Activated CD4-positive, alpha-beta memory T cell treated with anti-CD3 and anti-CD28 coated beads for 36 hours (primary cell): ENCODE data around the gene LAMC2. TPM values are rescaled to one million over a fixed set of nuclear protein-coding genes. Genes with fewer than 3 reads are reported as not detected.
"Not testable (repeated sequence)": the region's sequence is repeated elsewhere in the genome, so short reads cannot be mapped to it uniquely, and the experiment has no call there.

Source experiments
- CTCF ChIA-PET: fragments of 350-600 bp; sonication (Branson Sonifier 250); formaldehyde crosslinking; loops from one replicate; lab custom pipeline; 2021; ENCODE audit warnings: antibody characterized with exemption, inconsistent platforms; lab: Charles Lee
- POLR2A ChIA-PET: fragments of 350-600 bp; sonication (Branson Sonifier 250); formaldehyde crosslinking; loops from one replicate; lab custom pipeline; 2021; ENCODE audit warnings: antibody characterized with exemption; lab: Charles Lee
- DNase-seq: peaks from one replicate; pipeline ENCODE4 v3.0.0-alpha.2; 2020
- H3K27ac Mint-ChIP-seq: one replicate; pipeline ENCODE4 v1.8.0; 2021; ENCODE audit warnings: mixed read lengths
- H3K27me3 Mint-ChIP-seq: one replicate; pipeline ENCODE4 v1.8.0; 2021; ENCODE audit warnings: mixed read lengths
- H3K36me3 Mint-ChIP-seq: one replicate; pipeline ENCODE4 v1.8.0; 2021; ENCODE audit warnings: mixed read lengths
- H3K4me1 Mint-ChIP-seq: one replicate; pipeline ENCODE4 v1.8.0; 2021; ENCODE audit warnings: low read depth, mixed read lengths
- H3K4me3 Mint-ChIP-seq: one replicate; pipeline ENCODE4 v1.8.0; 2021; ENCODE audit warnings: mild to moderate bottlenecking, mixed read lengths
- H3K9me3 Mint-ChIP-seq: one replicate; pipeline ENCODE4 v1.8.0; 2021; ENCODE audit warnings: mixed read lengths
- intact Hi-C: fragments of 100-400 bp; cut with micrococcal nuclease; formaldehyde crosslinking; loops from one replicate; pipeline ENCODE4 v1.15.1; 2023
- total RNA-seq, 2 experiments: library from RNA; stranded (reverse); gene quantifications; one replicate each; pipeline ENCODE4 v1.2.3, GENCODE V29; 2021

LAMC2 gene
- total RNA-seq, 2 experiments from 2014 or later, result not detected

DNA sequence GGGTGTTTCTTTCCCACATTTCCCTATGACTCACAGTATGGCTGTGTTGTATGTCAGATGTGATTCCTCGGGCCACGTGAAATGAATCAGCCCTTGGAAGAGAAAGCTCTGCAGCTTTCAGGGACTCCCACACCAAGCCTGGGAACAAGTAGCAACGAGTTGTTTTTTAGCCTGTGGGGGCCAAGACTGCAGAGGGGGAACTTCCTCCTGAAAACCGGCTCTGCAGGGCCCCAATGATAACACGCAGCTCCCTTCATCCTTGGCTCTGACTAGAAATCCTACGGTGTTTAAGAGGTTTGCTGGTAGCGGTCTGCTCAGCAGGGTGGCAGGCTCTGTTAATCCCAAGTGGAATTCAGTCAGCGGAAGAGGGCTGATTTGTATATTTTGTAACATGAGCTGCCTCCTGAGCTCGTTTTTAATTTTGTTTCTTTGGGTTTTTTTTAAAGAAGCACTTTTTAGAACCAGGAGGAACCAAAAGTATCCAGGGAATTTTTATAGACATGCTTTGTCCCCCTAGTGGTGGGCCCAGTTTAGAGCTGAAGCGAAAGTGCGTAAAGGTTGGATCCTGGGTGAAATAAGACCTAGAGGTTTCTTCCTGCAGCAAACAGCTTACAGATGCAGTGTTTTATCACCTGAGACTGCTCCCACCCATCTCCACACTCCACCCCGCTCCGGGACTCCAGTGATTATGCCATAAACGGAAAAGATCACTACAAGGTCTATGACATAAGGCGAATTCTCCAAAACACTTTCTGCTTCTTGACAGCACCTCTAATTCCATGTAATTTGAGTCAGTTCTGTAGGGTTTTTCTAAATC, 48.8 kb downstream of the LAMC2 start:
- no peak overlapping the region for H3K27ac Mint-ChIP-seq
- H3K36me3 Mint-ChIP-seq, result no peaks in the 10 kb centered on the region
- no peak overlapping the region for H3K4me3 Mint-ChIP-seq
- ChIA-PET CTCF (interaction anchor here (0.7 to 1.4 kb wide), 2 partner anchors 17 to 189 kb away, joined by 3 to 4 read pairs; no protein-coding TSS in a partner anchor), POLR2A (no interaction called here)
- no peaks in the 10 kb centered on the region for H3K4me1 Mint-ChIP-seq
- H3K27me3 Mint-ChIP-seq, result peaks cover 2% of the 10 kb centered on the region
- DNase-seq, result no peak
- intact Hi-C loops, result no loop called here
- H3K9me3 Mint-ChIP-seq, result no peaks in the 10 kb centered on the region

DNA sequence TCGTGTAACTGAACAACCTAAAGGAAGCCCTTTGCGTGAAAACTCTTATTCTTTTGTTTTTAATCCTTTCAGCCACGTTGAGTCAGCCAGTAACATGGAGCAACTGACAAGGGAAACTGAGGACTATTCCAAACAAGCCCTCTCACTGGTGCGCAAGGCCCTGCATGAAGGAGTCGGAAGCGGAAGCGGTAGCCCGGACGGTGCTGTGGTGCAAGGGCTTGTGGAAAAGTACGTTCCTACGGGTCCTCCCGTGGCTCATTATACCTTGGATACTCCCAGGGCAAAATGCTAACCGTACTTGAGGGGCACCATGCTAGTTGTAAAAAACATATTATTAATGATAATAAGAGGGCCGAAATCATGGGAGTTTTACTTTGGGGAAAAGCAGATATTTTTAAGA, 49.4 kb downstream of the LAMC2 start:
- H3K4me1 Mint-ChIP-seq, result no peaks in the 10 kb centered on the region
- no peaks in the 10 kb centered on the region for H3K36me3 Mint-ChIP-seq
- no peak for DNase-seq
- H3K4me3 Mint-ChIP-seq, result no peak overlapping the region
- H3K27ac Mint-ChIP-seq, result no peak overlapping the region
- intact Hi-C loops, result no loop called here
- ChIA-PET CTCF (interaction anchor here (1.4 kb wide), 1 partner anchor 18 kb away, joined by 4 read pairs; no protein-coding TSS in a partner anchor), POLR2A (no interaction called here)
- no peaks in the 10 kb centered on the region for H3K9me3 Mint-ChIP-seq
- H3K27me3 Mint-ChIP-seq, result peaks cover 3% of the 10 kb centered on the region

DNA sequence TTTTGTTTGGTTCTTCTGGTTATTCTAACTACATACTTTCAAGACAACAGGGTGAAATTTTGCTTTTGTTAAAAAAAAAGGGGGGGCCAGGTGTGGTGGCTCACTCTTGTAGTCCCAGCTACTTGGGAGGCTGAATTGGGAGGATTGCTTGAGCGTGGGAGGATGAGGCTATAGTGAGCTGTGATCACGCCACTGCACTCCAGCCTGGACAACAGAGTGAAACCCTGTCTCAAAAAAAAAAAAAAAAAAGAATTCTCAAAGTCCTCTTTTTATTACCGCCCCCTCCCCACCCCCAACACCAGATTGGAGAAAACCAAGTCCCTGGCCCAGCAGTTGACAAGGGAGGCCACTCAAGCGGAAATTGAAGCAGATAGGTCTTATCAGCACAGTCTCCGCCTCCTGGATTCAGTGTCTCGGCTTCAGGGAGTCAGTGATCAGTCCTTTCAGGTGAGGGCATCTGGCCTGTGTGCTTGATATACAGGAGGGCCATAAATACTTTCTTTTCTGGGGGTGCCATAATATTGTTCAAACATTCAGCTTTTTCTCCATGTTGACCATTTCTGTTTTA, 50.2 kb downstream of the LAMC2 start:
- ChIA-PET POLR2A (no interaction called here), CTCF (no interaction called here)
- Mint-ChIP-seq H3K27me3 (peaks cover 5% of the 10 kb centered on the region), H3K4me3 (no peak overlapping the region), H3K36me3 (no peaks in the 10 kb centered on the region), H3K9me3 (no peaks in the 10 kb centered on the region), H3K27ac (no peak overlapping the region), H3K4me1 (no peaks in the 10 kb centered on the region)
- no peak for DNase-seq
- intact Hi-C loops, result no loop called here

DNA sequence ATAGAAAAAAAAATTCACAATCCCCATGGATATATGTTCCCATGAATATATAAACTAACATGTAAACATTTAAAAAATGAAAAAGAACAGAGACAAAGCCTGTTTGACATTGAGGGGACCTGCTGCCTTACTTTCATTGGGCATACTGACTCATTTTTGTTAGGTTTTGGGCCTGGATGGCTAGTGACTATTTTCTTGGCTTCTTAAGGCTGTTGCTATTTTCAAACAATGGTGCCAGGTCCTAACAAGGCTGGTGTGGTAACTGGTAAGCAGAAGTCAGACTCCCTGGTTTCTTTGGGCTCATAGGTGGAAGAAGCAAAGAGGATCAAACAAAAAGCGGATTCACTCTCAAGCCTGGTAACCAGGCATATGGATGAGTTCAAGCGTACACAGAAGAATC, 51.0 kb downstream of the LAMC2 start:
- CTCF ChIA-PET, result no interaction called here
- peaks cover 5% of the 10 kb centered on the region for H3K27me3 Mint-ChIP-seq
- POLR2A ChIA-PET, result no interaction called here
- H3K4me3 Mint-ChIP-seq, result no peak overlapping the region
- intact Hi-C loops, result no loop called here
- H3K4me1 Mint-ChIP-seq, result no peaks in the 10 kb centered on the region
- no peaks in the 10 kb centered on the region for H3K36me3 Mint-ChIP-seq
- DNase-seq, result no peak
- no peaks in the 10 kb centered on the region for H3K9me3 Mint-ChIP-seq
- no peak overlapping the region for H3K27ac Mint-ChIP-seq

DNA sequence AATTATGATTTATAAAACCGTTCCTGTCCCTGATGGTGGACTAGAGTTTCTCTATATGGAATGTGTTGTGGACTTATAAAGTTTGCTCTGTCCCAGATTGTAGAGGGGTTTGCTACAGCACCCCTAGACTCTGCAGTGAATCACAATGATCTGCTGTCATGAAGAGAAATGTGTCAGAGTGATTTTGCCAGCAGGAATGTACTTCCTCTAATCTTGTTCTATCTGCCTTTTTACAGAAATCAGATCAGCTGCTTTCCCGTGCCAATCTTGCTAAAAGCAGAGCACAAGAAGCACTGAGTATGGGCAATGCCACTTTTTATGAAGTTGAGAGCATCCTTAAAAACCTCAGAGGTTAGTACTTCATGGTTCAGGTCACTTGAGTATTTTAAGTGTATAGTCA, 52.0 kb downstream of the LAMC2 start:
- H3K27me3 Mint-ChIP-seq, result peaks cover 5% of the 10 kb centered on the region
- no peak overlapping the region for H3K4me3 Mint-ChIP-seq
- no peak for DNase-seq
- intact Hi-C loops, result no loop called here
- ChIA-PET CTCF (interaction anchor here (1.1 kb wide), 1 partner anchor 9 kb away, joined by 3 read pairs; no protein-coding TSS in a partner anchor), POLR2A (no interaction called here)
- H3K9me3 Mint-ChIP-seq, result no peaks in the 10 kb centered on the region
- H3K36me3 Mint-ChIP-seq, result no peaks in the 10 kb centered on the region
- no peak overlapping the region for H3K27ac Mint-ChIP-seq
- no peaks in the 10 kb centered on the region for H3K4me1 Mint-ChIP-seq

DNA sequence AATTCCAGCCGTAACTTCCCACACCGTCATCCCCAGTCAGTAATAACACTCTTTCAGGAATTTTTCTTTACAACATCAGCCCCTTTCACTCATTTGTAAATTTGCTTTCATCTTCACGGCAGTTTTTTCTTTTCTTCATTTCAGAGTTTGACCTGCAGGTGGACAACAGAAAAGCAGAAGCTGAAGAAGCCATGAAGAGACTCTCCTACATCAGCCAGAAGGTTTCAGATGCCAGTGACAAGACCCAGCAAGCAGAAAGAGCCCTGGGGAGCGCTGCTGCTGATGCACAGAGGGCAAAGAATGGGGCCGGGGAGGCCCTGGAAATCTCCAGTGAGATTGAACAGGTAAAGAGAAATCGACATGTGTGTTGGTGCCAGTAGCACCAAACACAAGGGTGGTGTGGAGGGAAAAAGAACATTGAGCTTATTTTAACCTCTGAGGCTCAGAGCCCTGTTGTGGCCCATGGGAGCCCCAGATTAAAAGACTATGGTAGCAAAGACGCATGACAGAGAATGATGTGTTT, 53.2 kb downstream of the LAMC2 start:
- intact Hi-C loops, result no loop called here
- H3K36me3 Mint-ChIP-seq, result no peaks in the 10 kb centered on the region
- no peaks in the 10 kb centered on the region for H3K4me1 Mint-ChIP-seq
- POLR2A ChIA-PET, result no interaction called here
- no peak overlapping the region for H3K27ac Mint-ChIP-seq
- CTCF ChIA-PET, result interaction anchor here (1.1 kb wide), 1 partner anchor 8 kb away, joined by 3 read pairs; no protein-coding TSS in a partner anchor
- H3K27me3 Mint-ChIP-seq, result peaks cover 7% of the 10 kb centered on the region
- DNase-seq, result no peak
- no peaks in the 10 kb centered on the region for H3K9me3 Mint-ChIP-seq
- no peak overlapping the region for H3K4me3 Mint-ChIP-seq

DNA sequence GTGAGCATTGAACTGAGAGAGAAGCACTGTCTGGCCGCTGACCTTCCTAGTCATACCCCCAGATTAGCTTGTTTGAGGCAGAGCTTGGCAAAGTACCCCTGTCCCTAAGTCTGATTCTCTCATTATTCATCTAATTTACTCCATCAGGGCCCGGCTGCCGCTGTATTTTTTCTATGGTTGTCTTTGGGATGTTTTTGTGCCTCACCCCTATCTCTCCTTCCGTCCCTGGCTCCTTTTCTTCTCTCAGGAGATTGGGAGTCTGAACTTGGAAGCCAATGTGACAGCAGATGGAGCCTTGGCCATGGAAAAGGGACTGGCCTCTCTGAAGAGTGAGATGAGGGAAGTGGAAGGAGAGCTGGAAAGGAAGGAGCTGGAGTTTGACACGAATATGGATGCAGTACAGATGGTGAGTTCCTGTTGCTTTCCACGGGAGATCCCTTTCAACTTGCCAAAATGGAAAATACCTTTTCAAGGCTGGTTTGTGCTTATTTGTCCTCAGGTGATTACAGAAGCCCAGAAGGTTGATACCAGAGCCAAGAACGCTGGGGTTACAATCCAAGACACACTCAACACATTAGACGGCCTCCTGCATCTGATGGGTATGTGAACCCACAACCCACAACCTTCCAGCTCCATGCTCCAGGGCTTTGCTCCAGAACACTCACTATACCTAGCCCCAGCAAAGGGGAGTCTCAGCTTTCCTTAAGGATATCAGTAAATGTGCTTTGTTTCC, 53.9 kb downstream of the LAMC2 start:
- ChIA-PET POLR2A (no interaction called here), CTCF (no interaction called here)
- Mint-ChIP-seq H3K4me1 (no peaks in the 10 kb centered on the region), H3K27me3 (peaks cover 7% of the 10 kb centered on the region), H3K36me3 (no peaks in the 10 kb centered on the region), H3K9me3 (no peaks in the 10 kb centered on the region), H3K4me3 (no peak overlapping the region), H3K27ac (no peak overlapping the region)
- DNase-seq, result no peak
- intact Hi-C loops, result no loop called here

DNA sequence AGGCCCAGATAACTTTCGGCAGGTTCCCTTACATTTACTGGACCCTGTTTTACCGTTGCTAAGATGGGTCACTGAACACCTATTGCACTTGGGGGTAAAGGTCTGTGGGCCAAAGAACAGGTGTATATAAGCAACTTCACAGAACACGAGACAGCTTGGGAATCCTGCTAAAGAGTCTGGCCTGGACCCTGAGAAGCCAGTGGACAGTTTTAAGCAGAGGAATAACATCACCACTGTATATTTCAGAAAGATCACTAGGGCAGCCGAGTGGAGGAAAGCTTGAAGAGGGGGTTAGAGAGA, 54.4 kb downstream of the LAMC2 start:
- no peak for DNase-seq
- no peak overlapping the region for H3K27ac Mint-ChIP-seq
- ChIA-PET POLR2A (no interaction called here), CTCF (interaction anchor here (0.7 kb wide), 1 partner anchor 12 kb away, joined by 4 read pairs; no protein-coding TSS in a partner anchor)
- H3K4me3 Mint-ChIP-seq, result no peak overlapping the region
- H3K36me3 Mint-ChIP-seq, result no peaks in the 10 kb centered on the region
- H3K9me3 Mint-ChIP-seq, result no peaks in the 10 kb centered on the region
- intact Hi-C loops, result no loop called here
- no peaks in the 10 kb centered on the region for H3K4me1 Mint-ChIP-seq
- peaks cover 9% of the 10 kb centered on the region for H3K27me3 Mint-ChIP-seq

DNA sequence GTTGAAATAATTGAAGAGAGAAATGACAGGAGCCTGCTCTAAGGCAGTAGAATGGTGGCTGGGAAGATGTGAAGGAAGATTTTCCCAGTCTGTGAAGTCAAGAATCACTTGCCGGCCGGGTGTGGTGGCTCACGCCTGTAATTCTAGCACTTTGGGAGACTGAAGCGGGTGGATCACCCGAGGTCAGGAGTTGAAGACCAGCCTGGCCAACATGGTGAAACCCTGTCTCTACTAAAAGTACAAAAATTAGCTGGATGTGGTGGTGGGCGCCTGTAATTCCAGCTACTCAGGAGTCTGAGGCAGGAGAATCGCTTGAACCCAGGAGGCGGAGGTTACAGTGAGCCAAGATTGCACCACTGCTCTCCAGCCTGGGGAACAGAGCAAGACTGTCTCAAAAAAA, 54.8 kb downstream of the LAMC2 start:
- H3K27ac Mint-ChIP-seq, H3K4me3 Mint-ChIP-seq, H3K4me1 Mint-ChIP-seq, H3K9me3 Mint-ChIP-seq, H3K27me3 Mint-ChIP-seq, H3K36me3 Mint-ChIP-seq, DNase-seq, intact Hi-C loops, POLR2A ChIA-PET: not testable (repeated sequence)
- CTCF ChIA-PET, result interaction anchor here (0.7 kb wide), 1 partner anchor 12 kb away, joined by 4 read pairs; no protein-coding TSS in a partner anchor

DNA sequence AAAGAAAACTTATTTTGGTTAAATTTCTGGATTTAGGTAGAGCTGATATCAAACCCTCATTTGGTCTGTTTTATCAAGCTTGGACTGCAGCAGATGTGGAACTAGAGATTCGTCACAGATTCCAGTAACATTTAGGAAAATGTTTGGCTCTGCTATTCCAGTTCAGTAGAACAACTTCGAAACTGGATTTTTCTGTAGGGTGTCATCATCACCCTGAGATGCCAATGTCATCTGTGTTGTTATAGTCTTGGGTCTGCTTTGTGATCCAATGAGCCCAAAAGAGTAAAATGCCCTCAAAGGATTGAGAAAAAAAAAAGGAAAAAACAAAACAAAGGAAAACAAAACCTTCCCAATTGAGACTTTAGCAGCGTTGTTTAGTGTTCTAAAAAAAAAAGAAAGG, 55.4 kb downstream of the LAMC2 start:
- CTCF ChIA-PET, result no interaction called here
- Mint-ChIP-seq H3K27me3 (peaks cover 8% of the 10 kb centered on the region), H3K9me3 (no peaks in the 10 kb centered on the region), H3K4me1 (no peaks in the 10 kb centered on the region), H3K36me3 (no peaks in the 10 kb centered on the region), H3K4me3 (no peak overlapping the region), H3K27ac (no peak overlapping the region)
- POLR2A ChIA-PET, result no interaction called here
- no peak for DNase-seq
- intact Hi-C loops, result no loop called here

DNA sequence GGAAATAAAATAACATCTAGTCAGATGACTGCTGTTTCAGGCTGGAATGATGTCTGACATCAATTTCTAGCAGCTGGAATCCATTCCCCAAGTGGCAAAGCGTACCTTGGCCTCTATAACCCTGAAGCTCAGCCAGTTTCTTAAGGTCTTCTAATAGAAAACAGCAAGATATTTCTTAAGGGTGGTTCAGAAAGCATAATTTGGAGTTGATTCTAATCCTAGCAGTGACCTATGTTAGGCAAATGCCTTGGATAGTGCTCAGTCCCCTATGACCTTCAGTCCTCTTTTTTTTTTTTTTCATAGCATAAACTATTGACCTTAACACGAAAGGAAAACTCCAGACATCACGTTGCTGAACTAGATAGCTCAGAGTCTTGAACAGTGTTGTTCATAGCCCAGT, 56.5 kb downstream of the LAMC2 start:
- ChIA-PET POLR2A (no interaction called here), CTCF (no interaction called here)
- peaks cover 7% of the 10 kb centered on the region for H3K27me3 Mint-ChIP-seq
- H3K4me3 Mint-ChIP-seq, result no peak overlapping the region
- no peaks in the 10 kb centered on the region for H3K9me3 Mint-ChIP-seq
- intact Hi-C loops, result no loop called here
- DNase-seq, result no peak
- H3K27ac Mint-ChIP-seq, result no peak overlapping the region
- no peaks in the 10 kb centered on the region for H3K4me1 Mint-ChIP-seq
- H3K36me3 Mint-ChIP-seq, result no peaks in the 10 kb centered on the region
